ENCODE results near the gene CDC42EP1.

Gene CDC42EP1

GRCh38 chr22:37566903-37567798 is 6.9 kb downstream of the CDC42EP1 start:
- no peak overlapping the region for H3K4me3 ChIP-seq (ENCODE audit: low read length)
- H3K27me3 ChIP-seq (replicated peaks; ENCODE audit: insufficient read depth, low read length): peaks cover 12% of the 10 kb centered on the region; the same call in 1 of the 2 replicates
- peak; percentile 96 for DNase-seq
- peak overlapping the region; percentile 71 for H3K4me2 ChIP-seq (ENCODE audit: low read depth, low read length)
- no peaks in the 10 kb centered on the region for H3F3A ChIP-seq (ENCODE audit: insufficient read depth, low read length)
- H3K79me2 ChIP-seq (ENCODE audit: low read length): no peaks in the 10 kb centered on the region
- H4K20me1 ChIP-seq (ENCODE audit: insufficient read depth, low read length): no peaks in the 10 kb centered on the region
- TF ChIP-seq CTCF (IDR thresholded peaks at IDR 0.05; ENCODE audit: low read length): peak; percentile 98
- no peak for TF ChIP-seq EZH2 (optimal IDR thresholded peaks at IDR 0.05; ENCODE audit: low read depth, low read length)
- no peak for TF ChIP-seq EZH2phosphoT487 (IDR thresholded peaks at IDR 0.05; ENCODE audit: low read length)
- no peak overlapping the region; the same call in 1 of the 2 replicates for H3K9ac ChIP-seq (ENCODE audit: low read length)
- peaks cover 11% of the 10 kb centered on the region for H3K4me1 ChIP-seq (ENCODE audit: low read length)
- no peaks in the 10 kb centered on the region for H3K36me3 ChIP-seq (replicated peaks; ENCODE audit: insufficient read depth, low read length)
- no peak overlapping the region for H3K27ac ChIP-seq (ENCODE audit: low read length)
- H3K9me3 ChIP-seq (replicated peaks; ENCODE audit: insufficient read depth, low read length): no peaks in the 10 kb centered on the region
- H3K9me2 ChIP-seq (replicated peaks; ENCODE audit: insufficient read depth, low read length): no peaks in the 10 kb centered on the region
- H2AFZ ChIP-seq (ENCODE audit: low read length): 0 out of 2 replicates have a peak overlapping the region, but pooled peaks have one; percentile 8

GRCh38 chr22:37568012-37568411 is 7.7 kb downstream of the CDC42EP1 start:
- no peak overlapping the region for H3K4me2 ChIP-seq (ENCODE audit: low read depth, low read length)
- H3F3A ChIP-seq (ENCODE audit: insufficient read depth, low read length): no peaks in the 10 kb centered on the region
- H3K4me3 ChIP-seq (ENCODE audit: low read length): no peak overlapping the region
- H3K79me2 ChIP-seq (ENCODE audit: low read length): no peaks in the 10 kb centered on the region
- H3K4me1 ChIP-seq (ENCODE audit: low read length): peaks cover 10% of the 10 kb centered on the region
- no peaks in the 10 kb centered on the region for H3K36me3 ChIP-seq (replicated peaks; ENCODE audit: insufficient read depth, low read length)
- no peak overlapping the region for H2AFZ ChIP-seq (ENCODE audit: low read length)
- H3K27ac ChIP-seq (ENCODE audit: low read length): no peak overlapping the region
- no peak overlapping the region for H3K9ac ChIP-seq (ENCODE audit: low read length)
- peaks cover 8% of the 10 kb centered on the region; the same call in 1 of the 2 replicates for H3K27me3 ChIP-seq (replicated peaks; ENCODE audit: insufficient read depth, low read length)
- no peaks in the 10 kb centered on the region for H3K9me2 ChIP-seq (replicated peaks; ENCODE audit: insufficient read depth, low read length)
- no peak for DNase-seq
- no peaks in the 10 kb centered on the region for H3K9me3 ChIP-seq (replicated peaks; ENCODE audit: insufficient read depth, low read length)
- no peak for TF ChIP-seq EZH2phosphoT487 (IDR thresholded peaks at IDR 0.05; ENCODE audit: low read length)
- no peak for TF ChIP-seq CTCF (IDR thresholded peaks at IDR 0.05; ENCODE audit: low read length)
- TF ChIP-seq EZH2 (optimal IDR thresholded peaks at IDR 0.05; ENCODE audit: low read depth, low read length): no peak
- no peaks in the 10 kb centered on the region for H4K20me1 ChIP-seq (ENCODE audit: insufficient read depth, low read length)

- H3F3A ChIP-seq (ENCODE audit: insufficient read depth, low read length): no peaks in the 10 kb centered on the region
Observed at GRCh38 chr22:37568448-37569008, 8.2 kb downstream of the CDC42EP1 start.

More at GRCh38 chr22:37568448-37569008, 8.2 kb downstream of the CDC42EP1 start:
- Histone ChIP-seq H3K79me2 (ENCODE audit: low read length) (no peaks in the 10 kb centered on the region), H3K9me3 (replicated peaks; ENCODE audit: insufficient read depth, low read length) (no peaks in the 10 kb centered on the region), H2AFZ (ENCODE audit: low read length) (no peak overlapping the region), H3K4me1 (ENCODE audit: low read length) (peaks cover 10% of the 10 kb centered on the region), H3K27me3 (replicated peaks; ENCODE audit: insufficient read depth, low read length) (peaks cover 13% of the 10 kb centered on the region; the same call in 1 of the 2 replicates), H3K9ac (ENCODE audit: low read length) (no peak overlapping the region), H4K20me1 (ENCODE audit: insufficient read depth, low read length) (no peaks in the 10 kb centered on the region), H3K4me2 (ENCODE audit: low read depth, low read length) (no peak overlapping the region), H3K9me2 (replicated peaks; ENCODE audit: insufficient read depth, low read length) (no peaks in the 10 kb centered on the region), H3K27ac (ENCODE audit: low read length) (no peak overlapping the region), H3K36me3 (replicated peaks; ENCODE audit: insufficient read depth, low read length) (no peaks in the 10 kb centered on the region), H3K4me3 (ENCODE audit: low read length) (no peak overlapping the region)
- no peak for DNase-seq
- TF ChIP-seq EZH2 (optimal IDR thresholded peaks at IDR 0.05; ENCODE audit: low read depth, low read length) (no peak), EZH2phosphoT487 (IDR thresholded peaks at IDR 0.05; ENCODE audit: low read length) (no peak), CTCF (IDR thresholded peaks at IDR 0.05; ENCODE audit: low read length) (no peak)
